HepG2 (cell line): ENCODE measurements around the gene HNF1B. TPM values are rescaled to one million over a fixed set of nuclear protein-coding genes. Genes with fewer than 3 reads are reported as not detected.
A peak's percentile ranks its signal among the peaks of the same experiment; 100 is the strongest.

Source experiments
- FOXO1 ChIP-seq: sonication (generic); formaldehyde crosslinking; IDR thresholded peaks from 2 replicates; pipeline ENCODE4 v1.4.0; 2020; ENCODE audit warnings: missing genetic modification reagents
- HNRNPUL1 ChIP-seq: fragments of 200-400 bp; formaldehyde crosslinking; IDR thresholded peaks from 2 replicates; pipeline ENCODE4 v1.6.1; 2017; ENCODE audit warnings: low read depth, mild to moderate bottlenecking, low read length, moderate library complexity
- MAFF ChIP-seq: IDR thresholded peaks from 2 replicates; pipeline ENCODE4 v1.6.1; 2011; ENCODE audit warnings: low read depth, low read length, improper control_type of control experiment
- NR3C1 ChIP-seq: sonication (generic); formaldehyde crosslinking; IDR thresholded peaks from 2 replicates; pipeline ENCODE4 v1.4.0; 2020; ENCODE audit warnings: missing genetic modification reagents
- SIN3A ChIP-seq: IDR thresholded peaks from 2 replicates; pipeline ENCODE4 v1.6.1; 2011; ENCODE audit warnings: low read depth, mild to moderate bottlenecking, control low read depth, low read length, borderline replicate concordance
- SRSF9 ChIP-seq: fragments of 200-400 bp; formaldehyde crosslinking; IDR thresholded peaks from 2 replicates; pipeline ENCODE4 v1.6.1; 2018; ENCODE audit warnings: borderline replicate concordance, mild to moderate bottlenecking, low read depth, low read length; ENCODE audit not compliant: insufficient read depth, poor library complexity, severe bottlenecking
- ZFP36 ChIP-seq: fragments of 150-350 bp; IDR thresholded peaks from 2 replicates; pipeline ENCODE4 v1.6.1; 2018; ENCODE audit warnings: borderline replicate concordance, low read length, low read depth; ENCODE audit not compliant: partially characterized antibody
- ZNF256 ChIP-seq: sonication (generic); formaldehyde crosslinking; conservative IDR thresholded peaks from 2 replicates; pipeline ENCODE4 v1.4.0; 2020; ENCODE audit warnings: missing genetic modification reagents
- ZNF264 ChIP-seq: sonication (generic); formaldehyde crosslinking; IDR thresholded peaks from 2 replicates; pipeline ENCODE4 v1.4.0; 2020; ENCODE audit warnings: missing genetic modification reagents
- ZNF333 ChIP-seq: sonication (generic); formaldehyde crosslinking; IDR thresholded peaks from 2 replicates; pipeline ENCODE4 v1.4.0; 2020; ENCODE audit warnings: mild to moderate bottlenecking, missing genetic modification reagents, borderline replicate concordance
- polyA plus RNA-seq, 8 experiments: library from polyadenylated mRNA; depleted of rRNA in 3 of 8; stranded (reverse) in 7 of 8; unstranded in 1 of 8; fragments of >200 nt; fragmentation: Illumina TruSeq in 4 of 8; extraction: Trizol in 4 of 8; gene quantifications; 2 replicates each; pipeline versions ENCODE4 v1.2.1 to v1.2.3, GENCODE V29; 2011 to 2016; ENCODE audit warnings: low read depth in 4 of 8, missing spikeins in 1 of 8, mixed read lengths in 1 of 8; ENCODE audit not compliant: insufficient read depth in 1 of 8
- total RNA-seq, 5 experiments: library from RNA; depleted of rRNA; stranded (reverse); fragments of >200 nt; fragmentation: Illumina TruSeq; extraction: Trizol; gene quantifications; 2 replicates each; pipeline ENCODE4 v1.2.3, GENCODE V29; 2016; ENCODE audit warnings: low read depth in 1 of 5
- TF ChIP-seq, protein P1 (sequence below): IDR thresholded peaks from 2 replicates; pipeline ENCODE4 v1.6.1; 2016
- TF ChIP-seq, protein P2 (sequence below): sonication (generic); formaldehyde crosslinking; IDR thresholded peaks from 2 replicates; pipeline ENCODE4; 2020; ENCODE audit warnings: missing genetic modification reagents, mild to moderate bottlenecking, borderline replicate concordance
- TF ChIP-seq, protein P3 (sequence below): sonication (generic); formaldehyde crosslinking; IDR thresholded peaks from 2 replicates; pipeline ENCODE4 v1.4.0; 2020; ENCODE audit warnings: missing genetic modification reagents
- TF ChIP-seq, protein P4 (sequence below): IDR thresholded peaks from 2 replicates; pipeline ENCODE4 v1.6.1; 2016; ENCODE audit warnings: low read depth, control low read depth
- TF ChIP-seq, protein P5 (sequence below): sonication (generic); formaldehyde crosslinking; IDR thresholded peaks from 2 replicates; pipeline ENCODE4 v1.8.0; 2022; ENCODE audit warnings: mild to moderate bottlenecking, missing genetic modification reagents, borderline replicate concordance

The HNF1B gene
- total and polyA plus RNA-seq, 2 of the 13 experiments (the other 11 are each of a cell fraction or from before 2014, with no cell fraction given): 1.9 to 5.3 TPM

DNA sequence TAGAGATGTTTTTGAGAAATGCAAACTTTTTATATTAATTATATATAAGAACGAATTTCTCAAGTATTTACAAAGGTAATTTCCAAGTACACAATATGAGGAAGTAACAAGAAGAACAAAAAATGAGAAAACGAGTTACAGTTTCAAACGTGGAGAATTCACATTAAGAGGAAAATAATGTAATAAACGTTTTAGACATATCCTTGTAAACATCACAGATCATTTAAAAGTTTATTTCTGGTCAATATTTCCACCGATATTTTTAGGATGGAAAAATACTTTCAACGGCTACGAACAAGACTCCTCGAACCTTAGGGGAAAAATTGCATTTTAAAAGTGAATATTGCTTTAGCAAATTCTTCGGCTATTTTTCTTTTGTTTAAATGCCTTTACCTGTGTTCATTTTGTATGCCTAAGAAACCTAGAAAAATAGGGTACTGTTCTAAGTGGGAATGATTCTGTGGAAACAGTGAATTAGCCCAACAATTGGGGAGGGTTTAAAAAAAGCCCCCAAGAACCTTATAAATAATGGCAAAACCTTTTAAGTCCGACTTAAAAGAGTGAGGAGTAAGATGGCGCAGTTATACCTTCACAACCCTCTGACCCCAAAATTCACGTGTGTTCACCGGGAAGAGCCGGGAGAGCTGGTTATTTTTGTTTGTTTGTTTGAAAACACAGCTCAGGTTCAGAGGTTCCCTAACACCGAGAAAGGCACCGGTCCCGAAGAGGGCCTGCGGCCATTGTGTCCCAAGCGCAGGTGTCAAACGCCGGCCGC, 3.3 kb downstream of the HNF1B start (continued):
- TF ChIP-seq, protein P1, sequence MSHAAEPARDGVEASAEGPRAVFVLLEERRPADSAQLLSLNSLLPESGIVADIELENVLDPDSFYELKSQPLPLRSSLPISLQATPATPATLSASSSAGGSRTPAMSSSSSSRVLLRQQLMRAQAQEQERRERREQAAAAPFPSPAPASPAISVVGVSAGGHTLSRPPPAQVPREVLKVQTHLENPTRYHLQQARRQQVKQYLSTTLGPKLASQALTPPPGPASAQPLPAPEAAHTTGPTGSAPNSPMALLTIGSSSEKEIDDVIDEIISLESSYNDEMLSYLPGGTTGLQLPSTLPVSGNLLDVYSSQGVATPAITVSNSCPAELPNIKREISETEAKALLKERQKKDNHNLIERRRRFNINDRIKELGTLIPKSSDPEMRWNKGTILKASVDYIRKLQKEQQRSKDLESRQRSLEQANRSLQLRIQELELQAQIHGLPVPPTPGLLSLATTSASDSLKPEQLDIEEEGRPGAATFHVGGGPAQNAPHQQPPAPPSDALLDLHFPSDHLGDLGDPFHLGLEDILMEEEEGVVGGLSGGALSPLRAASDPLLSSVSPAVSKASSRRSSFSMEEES (CRISPR knock-in tag): no peak
- TF ChIP-seq, protein P2, sequence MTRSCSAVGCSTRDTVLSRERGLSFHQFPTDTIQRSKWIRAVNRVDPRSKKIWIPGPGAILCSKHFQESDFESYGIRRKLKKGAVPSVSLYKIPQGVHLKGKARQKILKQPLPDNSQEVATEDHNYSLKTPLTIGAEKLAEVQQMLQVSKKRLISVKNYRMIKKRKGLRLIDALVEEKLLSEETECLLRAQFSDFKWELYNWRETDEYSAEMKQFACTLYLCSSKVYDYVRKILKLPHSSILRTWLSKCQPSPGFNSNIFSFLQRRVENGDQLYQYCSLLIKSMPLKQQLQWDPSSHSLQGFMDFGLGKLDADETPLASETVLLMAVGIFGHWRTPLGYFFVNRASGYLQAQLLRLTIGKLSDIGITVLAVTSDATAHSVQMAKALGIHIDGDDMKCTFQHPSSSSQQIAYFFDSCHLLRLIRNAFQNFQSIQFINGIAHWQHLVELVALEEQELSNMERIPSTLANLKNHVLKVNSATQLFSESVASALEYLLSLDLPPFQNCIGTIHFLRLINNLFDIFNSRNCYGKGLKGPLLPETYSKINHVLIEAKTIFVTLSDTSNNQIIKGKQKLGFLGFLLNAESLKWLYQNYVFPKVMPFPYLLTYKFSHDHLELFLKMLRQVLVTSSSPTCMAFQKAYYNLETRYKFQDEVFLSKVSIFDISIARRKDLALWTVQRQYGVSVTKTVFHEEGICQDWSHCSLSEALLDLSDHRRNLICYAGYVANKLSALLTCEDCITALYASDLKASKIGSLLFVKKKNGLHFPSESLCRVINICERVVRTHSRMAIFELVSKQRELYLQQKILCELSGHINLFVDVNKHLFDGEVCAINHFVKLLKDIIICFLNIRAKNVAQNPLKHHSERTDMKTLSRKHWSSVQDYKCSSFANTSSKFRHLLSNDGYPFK (CRISPR knock-in tag): no peak
- TF ChIP-seq MAFF (no peak), HNRNPUL1 (no peak), SIN3A (peak; percentile 38; the same call in 1 of the 2 replicates), NR3C1 (CRISPR knock-in tag) (no peak), ZNF264 (CRISPR knock-in tag) (no peak), FOXO1 (CRISPR knock-in tag) (no peak), ZNF333 (CRISPR knock-in tag) (0 out of 2 replicates have a peak, but pooled peaks have one; percentile 47), SRSF9 (no peak), ZFP36 (peak; percentile 37), ZNF256 (CRISPR knock-in tag) (no peak)
- TF ChIP-seq, protein P3, sequence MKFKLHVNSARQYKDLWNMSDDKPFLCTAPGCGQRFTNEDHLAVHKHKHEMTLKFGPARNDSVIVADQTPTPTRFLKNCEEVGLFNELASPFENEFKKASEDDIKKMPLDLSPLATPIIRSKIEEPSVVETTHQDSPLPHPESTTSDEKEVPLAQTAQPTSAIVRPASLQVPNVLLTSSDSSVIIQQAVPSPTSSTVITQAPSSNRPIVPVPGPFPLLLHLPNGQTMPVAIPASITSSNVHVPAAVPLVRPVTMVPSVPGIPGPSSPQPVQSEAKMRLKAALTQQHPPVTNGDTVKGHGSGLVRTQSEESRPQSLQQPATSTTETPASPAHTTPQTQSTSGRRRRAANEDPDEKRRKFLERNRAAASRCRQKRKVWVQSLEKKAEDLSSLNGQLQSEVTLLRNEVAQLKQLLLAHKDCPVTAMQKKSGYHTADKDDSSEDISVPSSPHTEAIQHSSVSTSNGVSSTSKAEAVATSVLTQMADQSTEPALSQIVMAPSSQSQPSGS (CRISPR knock-in tag): no peak
- TF ChIP-seq, protein P4, sequence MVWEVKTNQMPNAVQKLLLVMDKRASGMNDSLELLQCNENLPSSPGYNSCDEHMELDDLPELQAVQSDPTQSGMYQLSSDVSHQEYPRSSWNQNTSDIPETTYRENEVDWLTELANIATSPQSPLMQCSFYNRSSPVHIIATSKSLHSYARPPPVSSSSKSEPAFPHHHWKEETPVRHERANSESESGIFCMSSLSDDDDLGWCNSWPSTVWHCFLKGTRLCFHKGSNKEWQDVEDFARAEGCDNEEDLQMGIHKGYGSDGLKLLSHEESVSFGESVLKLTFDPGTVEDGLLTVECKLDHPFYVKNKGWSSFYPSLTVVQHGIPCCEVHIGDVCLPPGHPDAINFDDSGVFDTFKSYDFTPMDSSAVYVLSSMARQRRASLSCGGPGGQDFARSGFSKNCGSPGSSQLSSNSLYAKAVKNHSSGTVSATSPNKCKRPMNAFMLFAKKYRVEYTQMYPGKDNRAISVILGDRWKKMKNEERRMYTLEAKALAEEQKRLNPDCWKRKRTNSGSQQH (CRISPR knock-in tag): no peak
- TF ChIP-seq, protein P5, sequence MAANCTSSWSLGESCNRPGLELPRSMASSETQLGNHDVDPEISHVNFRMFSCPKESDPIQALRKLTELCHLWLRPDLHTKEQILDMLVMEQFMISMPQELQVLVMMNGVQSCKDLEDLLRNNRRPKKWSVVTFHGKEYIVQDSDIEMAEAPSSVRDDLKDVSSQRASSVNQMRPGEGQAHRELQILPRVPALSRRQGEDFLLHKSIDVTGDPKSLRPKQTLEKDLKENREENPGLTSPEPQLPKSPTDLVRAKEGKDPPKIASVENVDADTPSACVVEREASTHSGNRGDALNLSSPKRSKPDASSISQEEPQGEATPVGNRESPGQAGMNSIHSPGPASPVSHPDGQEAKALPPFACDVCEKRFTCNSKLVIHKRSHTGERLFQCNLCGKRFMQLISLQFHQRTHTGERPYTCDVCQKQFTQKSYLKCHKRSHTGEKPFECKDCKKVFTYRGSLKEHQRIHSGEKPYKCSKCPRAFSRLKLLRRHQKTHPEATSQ (CRISPR knock-in tag): no peak
